PC-3 (cell line): ENCODE results near the gene LGALS3BP.

Experiments used
- EZH2 ChIP-seq: fragments of 300-600 bp; sonication (generic); IDR thresholded peaks from one replicate; pipeline ENCODE4 v1.6.1; 2017; ENCODE audit warnings: antibody characterized with exemption, mild to moderate bottlenecking, low read length; ENCODE audit not compliant: unreplicated experiment
- TF ChIP-seq, protein P1 (sequence below): fragments of 300-600 bp; sonication (generic); conservative IDR thresholded peaks from 2 replicates; pipeline ENCODE4 v1.5.1; 2017; ENCODE audit warnings: antibody characterized with exemption, low read depth, mild to moderate bottlenecking, low read length

DNA sequence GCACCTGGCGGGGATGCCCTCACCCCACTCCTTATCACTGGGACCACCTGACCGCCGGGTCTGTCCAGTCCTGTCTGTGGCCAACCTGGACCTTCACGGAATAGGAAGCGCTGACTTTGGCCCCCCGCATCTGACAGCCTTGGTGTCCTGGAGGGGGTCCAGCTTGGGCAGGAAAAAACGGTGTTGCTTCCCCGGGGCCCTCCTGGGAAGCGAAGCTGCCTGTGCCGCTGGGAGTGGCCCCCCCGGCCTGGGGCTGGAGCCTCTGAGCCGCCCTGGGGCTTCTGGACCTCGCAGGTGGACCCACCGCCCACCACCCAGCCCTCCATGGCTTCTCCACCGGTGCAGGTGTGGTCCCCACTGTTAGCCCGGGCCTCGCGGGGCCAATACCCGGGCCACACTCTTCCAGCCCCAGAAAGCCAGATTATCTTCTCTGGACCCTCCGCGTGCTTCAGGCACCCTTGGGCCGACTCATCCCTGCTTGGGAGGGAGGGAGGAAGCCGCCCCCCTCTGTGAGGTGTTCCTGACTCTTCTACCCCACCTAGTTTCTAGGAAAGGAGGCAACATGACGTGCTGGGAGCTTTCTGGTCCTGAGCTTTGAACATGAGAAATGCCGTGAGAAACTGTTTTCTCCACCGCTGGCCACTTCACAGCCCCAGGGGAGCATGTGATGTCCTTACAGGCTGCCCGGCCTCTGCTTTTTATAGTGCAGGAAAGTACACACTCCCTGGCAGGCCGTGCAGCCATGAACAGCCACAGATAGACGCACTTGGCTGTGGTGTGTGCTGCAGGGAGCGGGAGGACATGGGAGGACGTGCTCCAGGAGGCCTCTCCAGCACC is 45.4 kb upstream of the LGALS3BP start:
- TF ChIP-seq, protein P1, sequence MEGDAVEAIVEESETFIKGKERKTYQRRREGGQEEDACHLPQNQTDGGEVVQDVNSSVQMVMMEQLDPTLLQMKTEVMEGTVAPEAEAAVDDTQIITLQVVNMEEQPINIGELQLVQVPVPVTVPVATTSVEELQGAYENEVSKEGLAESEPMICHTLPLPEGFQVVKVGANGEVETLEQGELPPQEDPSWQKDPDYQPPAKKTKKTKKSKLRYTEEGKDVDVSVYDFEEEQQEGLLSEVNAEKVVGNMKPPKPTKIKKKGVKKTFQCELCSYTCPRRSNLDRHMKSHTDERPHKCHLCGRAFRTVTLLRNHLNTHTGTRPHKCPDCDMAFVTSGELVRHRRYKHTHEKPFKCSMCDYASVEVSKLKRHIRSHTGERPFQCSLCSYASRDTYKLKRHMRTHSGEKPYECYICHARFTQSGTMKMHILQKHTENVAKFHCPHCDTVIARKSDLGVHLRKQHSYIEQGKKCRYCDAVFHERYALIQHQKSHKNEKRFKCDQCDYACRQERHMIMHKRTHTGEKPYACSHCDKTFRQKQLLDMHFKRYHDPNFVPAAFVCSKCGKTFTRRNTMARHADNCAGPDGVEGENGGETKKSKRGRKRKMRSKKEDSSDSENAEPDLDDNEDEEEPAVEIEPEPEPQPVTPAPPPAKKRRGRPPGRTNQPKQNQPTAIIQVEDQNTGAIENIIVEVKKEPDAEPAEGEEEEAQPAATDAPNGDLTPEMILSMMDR, result no peak
- TF ChIP-seq EZH2, result no peak
